Urothelium cell line (cell line): ENCODE data around the gene SLC26A5.
A peak's percentile ranks its signal among the peaks of the same experiment; 100 is the strongest.

ENCODE experiments used
- DNase-seq: peaks from one replicate; pipeline ENCODE4 v3.0.0; 2011; ENCODE audit warnings: low spot score, mixed read lengths
- FAIRE-seq: peaks from 2 replicates; lab custom pipeline; 2011; peaks lifted over from hg19 to GRCh38; lab: Jason Lieb, UNC

Gene SLC26A5

DNA sequence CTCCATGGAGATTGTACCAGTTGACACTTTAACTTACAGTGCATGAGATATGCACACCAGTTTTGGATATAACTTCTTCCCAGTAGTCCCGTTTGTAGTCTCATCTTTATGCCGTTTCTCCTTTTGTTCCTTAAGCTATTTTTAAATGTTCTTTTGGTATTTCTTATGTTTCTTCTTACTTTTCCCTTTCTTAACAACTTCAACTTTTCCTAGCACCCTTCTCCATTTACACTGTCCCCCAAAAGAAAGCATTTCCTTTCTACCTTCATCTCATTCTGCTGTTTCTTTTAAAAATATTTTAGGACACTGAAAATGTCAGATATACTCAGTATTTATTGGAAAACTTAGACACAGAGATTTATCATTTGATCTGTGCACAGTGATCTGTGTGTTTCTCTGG lies 97.0 kb downstream of the SLC26A5 start:
- DNase-seq, result no peak
- FAIRE-seq, result no peak

DNA sequence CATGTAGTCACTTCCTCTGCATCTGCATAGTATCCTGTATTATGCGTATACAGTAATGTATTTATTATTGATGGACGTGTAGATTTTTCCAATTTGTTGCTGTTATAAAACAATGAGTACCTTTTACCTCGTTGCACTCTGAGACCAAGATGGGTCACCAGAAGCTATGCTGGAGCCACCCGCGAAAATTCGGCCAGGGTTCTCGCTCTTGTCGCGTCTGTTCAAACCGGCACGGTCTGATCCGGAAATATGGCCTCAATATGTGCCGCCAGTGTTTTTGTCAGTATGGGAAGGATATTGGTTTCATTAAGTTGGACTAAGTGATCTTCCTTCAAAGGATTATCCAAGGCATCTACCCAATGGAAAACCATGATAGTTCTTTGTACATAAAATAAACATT lies 97.6 kb downstream of the SLC26A5 start:
- FAIRE-seq (no peak), DNase-seq (no peak)

DNA sequence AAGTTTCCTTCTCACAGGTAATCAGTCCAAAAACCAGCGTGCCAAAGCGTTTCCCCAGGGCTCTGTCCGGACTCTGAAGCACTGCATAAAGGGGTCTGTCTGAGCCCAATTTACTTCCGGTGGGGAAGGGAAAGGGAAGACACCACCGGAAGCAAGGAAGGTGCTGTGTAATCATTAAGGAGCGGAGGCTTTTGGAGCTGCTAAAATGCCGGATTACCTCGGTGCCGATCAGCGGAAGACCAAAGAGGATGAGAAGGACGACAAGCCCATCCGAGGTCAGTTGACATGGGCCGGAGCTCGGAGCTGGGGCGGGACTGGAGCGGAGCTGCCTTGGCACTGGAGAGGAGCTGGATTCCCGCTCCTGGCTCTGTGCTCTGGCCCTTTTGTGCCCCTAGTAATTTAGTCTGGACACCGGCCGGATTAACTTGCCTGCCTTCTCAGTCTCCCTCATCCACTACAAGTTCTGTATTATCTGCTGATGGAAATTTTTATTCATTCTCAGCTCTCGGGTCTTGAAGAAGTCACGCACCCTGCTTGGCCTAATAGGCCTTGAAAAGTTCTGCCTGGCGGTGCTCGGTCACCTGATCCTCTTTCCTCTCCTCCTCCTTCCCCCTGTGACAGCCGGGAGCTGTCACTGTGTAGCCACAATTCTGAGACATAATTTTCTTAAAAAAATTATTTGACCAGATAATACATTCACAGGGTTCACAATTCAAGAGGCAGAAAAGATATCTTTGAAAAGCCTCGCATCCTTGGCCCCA lies 98.3 kb downstream of the SLC26A5 start, which contains the start of gene PSMC2:
TSS of gene PSMC2 (plus strand) at position 137 of the 761 bp plus-strand sequence. CDS start at position 206, 69 bp downstream.
- peak; percentile 91 for DNase-seq
- FAIRE-seq, result no peak

DNA sequence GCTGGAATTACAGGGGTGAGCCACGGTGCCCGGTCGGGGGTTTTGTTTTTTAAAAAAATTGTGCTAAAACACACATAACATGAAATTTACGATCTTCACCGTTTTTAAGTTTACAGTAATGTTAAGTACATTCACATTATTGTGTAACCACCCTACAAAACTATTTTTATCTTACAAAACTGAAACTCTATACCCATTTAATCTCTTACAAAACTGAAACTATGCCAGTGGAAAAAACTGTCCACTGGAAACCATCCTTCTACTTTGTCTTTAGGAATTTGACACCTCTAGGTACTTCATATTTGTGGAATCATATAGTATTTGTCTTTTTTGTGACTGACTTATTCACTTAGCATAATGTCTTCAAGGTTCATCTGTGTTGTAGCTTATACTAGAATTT lies 99.6 kb downstream of the SLC26A5 start:
- DNase-seq (no peak), FAIRE-seq (no peak)

DNA sequence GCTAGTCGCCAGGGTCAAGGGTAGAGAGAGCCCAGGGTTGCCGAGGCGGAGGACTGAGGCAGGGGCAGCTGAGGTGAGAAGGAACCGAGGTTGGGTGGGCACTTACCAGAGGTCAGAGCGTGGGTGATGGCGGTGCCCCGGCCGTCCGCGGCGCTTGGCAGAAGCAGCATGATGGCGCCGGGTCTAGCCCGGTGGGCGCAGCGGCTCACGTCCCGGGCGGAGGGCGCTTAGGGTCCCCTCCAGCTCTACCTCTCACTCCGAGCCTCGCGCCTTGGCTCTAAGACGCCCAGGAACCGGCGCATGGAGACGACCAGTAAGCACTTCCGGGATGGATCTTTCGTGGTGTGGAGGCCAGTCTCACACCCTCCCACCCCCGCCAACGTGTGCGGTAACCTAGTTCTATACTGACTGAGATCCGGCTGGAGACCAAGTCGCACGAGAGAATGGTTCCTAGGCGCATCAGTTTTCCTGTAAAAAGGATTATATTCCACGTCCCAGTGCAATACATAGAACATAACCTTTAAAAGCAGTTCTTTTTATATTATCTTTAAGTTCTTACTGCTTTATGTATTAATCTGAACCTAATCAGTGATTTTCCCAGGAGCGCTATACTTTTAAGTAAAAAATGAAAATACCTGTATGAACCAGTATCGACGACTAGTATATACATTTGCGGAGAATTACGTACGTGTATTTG lies 101.4 kb downstream of the SLC26A5 start, which contains the start of gene DNAJC2:
TSS of gene DNAJC2 (minus strand) at position 315 of the 697 bp plus-strand sequence. CDS start at position 170, 145 bp downstream.
- FAIRE-seq (peak; percentile 27), DNase-seq (peak; percentile 97)

DNA sequence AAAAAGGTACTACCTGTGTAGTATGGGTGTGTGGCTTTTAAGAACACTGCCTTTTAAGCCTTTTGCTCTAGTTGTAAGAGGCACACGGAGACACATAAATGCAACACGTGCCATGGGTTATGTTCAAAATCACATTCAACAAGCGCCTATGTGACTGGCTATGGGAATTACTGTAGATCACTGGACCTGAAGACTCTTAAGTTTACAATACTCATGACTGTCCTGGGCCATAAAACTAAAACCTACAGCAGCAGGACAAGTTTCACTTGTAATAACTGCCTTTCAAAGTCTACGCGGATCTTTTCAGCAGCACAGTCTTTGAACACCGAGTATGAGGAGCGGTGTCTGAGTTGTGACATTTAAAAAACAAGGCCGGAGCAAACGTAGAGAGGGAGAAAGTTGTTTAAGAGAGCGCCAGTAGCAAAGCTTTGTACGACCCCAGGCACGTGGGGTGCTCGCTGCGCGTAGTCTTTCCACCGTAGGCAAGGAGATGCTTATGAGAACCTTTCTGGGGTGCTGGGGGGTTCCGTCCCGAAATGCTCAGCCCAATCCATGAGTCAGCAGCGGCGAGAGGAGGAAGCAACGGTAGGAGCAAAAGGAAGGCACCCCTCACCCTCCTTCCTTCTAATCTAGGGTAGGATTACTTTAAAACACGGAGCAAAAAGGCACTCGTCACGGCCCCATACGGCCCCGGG lies 102.1 kb downstream of the SLC26A5 start:
- FAIRE-seq (no peak), DNase-seq (peak; percentile 33)

DNA sequence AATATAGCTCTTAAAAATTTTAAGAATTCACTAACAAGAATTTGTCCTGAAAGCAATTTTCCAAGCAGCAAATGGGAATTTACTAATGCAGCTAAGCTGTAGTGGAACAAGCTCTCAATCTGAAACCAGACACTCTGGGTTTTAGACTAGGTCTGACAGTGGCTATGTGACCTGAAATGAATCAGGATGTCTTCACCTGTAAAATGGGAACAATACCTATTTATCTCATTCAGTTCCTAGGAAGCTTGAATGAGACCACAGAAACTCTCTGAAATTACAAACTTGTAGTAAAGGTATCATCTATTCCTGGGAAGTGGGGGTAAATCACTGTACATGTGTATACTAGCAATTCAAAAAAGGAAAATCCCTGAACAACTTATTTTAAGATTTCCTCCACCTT lies 102.7 kb downstream of the SLC26A5 start:
- FAIRE-seq (no peak), DNase-seq (no peak)

DNA sequence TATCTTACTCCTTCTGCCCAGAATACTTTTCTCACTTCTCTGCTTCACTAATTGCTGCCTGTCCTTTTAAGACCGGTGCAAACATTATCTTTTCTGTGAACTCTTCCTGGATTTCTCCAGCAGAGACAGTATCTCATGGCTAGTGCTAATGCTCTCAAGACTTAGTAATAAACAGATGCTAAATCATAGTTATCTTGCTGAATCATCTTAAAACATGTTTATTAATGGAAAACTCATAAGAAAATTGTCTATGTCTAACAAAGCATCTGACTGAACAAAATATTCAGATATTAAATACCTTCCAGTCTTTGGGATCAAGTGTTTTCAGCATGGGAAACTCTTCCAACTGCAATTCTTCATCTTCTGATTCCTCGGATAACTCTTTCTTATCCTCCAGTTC lies 104.5 kb downstream of the SLC26A5 start:
- FAIRE-seq, result no peak
- no peak for DNase-seq

DNA sequence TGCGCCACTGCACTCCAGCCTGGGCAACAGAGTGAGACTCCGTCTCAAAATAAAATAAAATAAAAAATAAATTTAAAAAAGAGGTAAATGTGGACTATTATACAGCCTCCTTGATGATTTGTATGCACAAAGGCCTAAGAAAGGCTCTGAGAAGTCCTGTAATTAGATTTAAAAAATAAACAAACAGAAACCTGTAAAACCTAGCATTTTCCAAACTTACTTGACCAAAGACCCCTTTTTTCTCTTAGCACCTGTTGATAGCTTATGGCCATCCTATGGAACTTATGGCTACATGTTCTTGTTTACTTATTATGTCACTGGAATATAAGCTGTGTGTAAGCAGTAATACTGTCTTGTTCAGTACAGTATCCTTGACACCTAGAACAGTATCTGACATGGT lies 107.1 kb downstream of the SLC26A5 start:
- FAIRE-seq (no peak), DNase-seq (no peak)

DNA sequence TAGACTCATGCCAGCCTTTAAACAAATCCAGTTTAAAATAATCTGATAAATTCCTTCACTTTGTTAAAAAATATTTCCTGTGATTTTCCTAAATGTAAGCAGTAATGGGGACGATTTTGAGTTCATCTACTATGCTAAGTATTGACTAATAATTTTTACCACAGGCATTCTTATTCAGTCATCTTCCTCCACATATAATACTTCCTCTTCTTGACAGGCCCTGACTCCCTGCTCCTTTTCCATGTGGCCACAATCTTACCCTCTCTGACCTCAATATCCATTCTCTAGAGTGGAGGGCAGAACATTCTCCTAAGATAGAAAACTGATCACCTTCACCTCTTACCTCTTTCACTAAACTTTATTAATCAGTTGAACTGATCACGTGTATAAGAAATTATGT lies 109.2 kb downstream of the SLC26A5 start:
- DNase-seq (no peak), FAIRE-seq (no peak)

DNA sequence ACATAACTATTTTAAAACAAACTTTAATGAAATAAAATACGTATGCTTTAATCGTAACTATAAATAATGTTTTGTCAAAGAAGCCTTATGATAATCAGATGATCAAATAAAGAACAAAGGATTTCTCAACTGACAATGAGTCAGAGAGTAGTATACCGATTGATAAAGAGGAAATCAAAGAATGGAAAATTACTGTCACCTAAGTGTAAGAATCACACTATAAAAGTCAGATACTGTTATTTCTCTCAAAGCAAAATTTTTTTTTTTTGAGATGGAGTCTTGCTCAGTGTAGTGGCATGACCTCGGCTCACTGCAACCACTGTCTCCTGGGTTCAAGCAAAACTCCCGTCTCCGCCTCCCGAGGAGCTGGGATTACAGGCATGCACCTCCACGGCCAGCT lies 120.3 kb downstream of the SLC26A5 start:
- FAIRE-seq, result no peak

More for the DNA sequence above, 120.3 kb downstream of the SLC26A5 start:
- no peak for DNase-seq
